ENCODE measurements around the gene PANX1.

PANX1 gene

GRCh38 chr11:94184846-94185245 is 56.2 kb downstream of the PANX1 start:
- no peak for DNase-seq (ENCODE audit: low read depth in 2 of 2)

GRCh38 chr11:94185416-94186084 is 56.9 kb downstream of the PANX1 start:
- DNase-seq (ENCODE audit: low read depth in 2 of 2): no peak

- no peak for DNase-seq (ENCODE audit: low read depth in 2 of 2)
These were observed 57.9 kb downstream of the PANX1 start for GRCh38 chr11:94186342-94187203.

GRCh38 chr11:94193288-94193687 is 64.6 kb downstream of the PANX1 start:
- DNase-seq (ENCODE audit: low read depth in 2 of 2): no peak

- no peak for DNase-seq (ENCODE audit: low read depth in 2 of 2)
These were observed 66.1 kb downstream of the PANX1 start for GRCh38 chr11:94194712-94195111.

GRCh38 chr11:94196363-94196762 is 67.7 kb downstream of the PANX1 start:
- no peak for DNase-seq (ENCODE audit: low read depth in 2 of 2)

- DNase-seq (ENCODE audit: low read depth in 2 of 2): no peak
These were observed 70.1 kb downstream of the PANX1 start for GRCh38 chr11:94198718-94199117.

- DNase-seq (ENCODE audit: low read depth in 2 of 2): no peak
These were observed 70.8 kb downstream of the PANX1 start for GRCh38 chr11:94199136-94200130.

GRCh38 chr11:94201004-94201465 is 72.4 kb downstream of the PANX1 start:
- no peak for DNase-seq (ENCODE audit: low read depth in 2 of 2)

GRCh38 chr11:94203070-94203469 is 74.4 kb downstream of the PANX1 start:
- no peak for DNase-seq (ENCODE audit: low read depth in 2 of 2)

GRCh38 chr11:94211261-94211830 is 82.7 kb downstream of the PANX1 start:
- no peak for DNase-seq (ENCODE audit: low read depth in 2 of 2)

- DNase-seq (ENCODE audit: low read depth in 2 of 2): no peak
These were observed 84.3 kb downstream of the PANX1 start for GRCh38 chr11:94212898-94213297.

GRCh38 chr11:94217705-94218104 is 89.1 kb downstream of the PANX1 start:
- DNase-seq (ENCODE audit: low read depth in 2 of 2): no peak

GRCh38 chr11:94218372-94218771 is 89.7 kb downstream of the PANX1 start:
- DNase-seq (ENCODE audit: low read depth in 2 of 2): no peak

- DNase-seq (ENCODE audit: low read depth in 2 of 2): no peak
These were observed 91.1 kb downstream of the PANX1 start for GRCh38 chr11:94219771-94220170.

GRCh38 chr11:94224078-94224477 is 95.4 kb downstream of the PANX1 start:
- DNase-seq (ENCODE audit: low read depth in 2 of 2): no peak
